Heart left ventricle (tissue), 16 donors: ENCODE data around the gene SOX8. TPM values are rescaled to one million over a fixed set of nuclear protein-coding genes. Genes with fewer than 3 reads are reported as not detected.
A peak's percentile ranks its signal among the peaks of the same experiment; 100 is the strongest.

Experiments
- ATAC-seq, 4 donors: fragments of 200-7000 bp; cut with Tn5 transposase; one replicate each; pipeline ENCODE4 v1.9.1; 2020 to 2022; ENCODE audit warnings: moderate library complexity in 4 of 4, mild to moderate bottlenecking in 3 of 4, moderate number of reproducible peaks in 1 of 4
- DNase-seq, 5 donors: peaks; one replicate each; pipeline ENCODE4 v3.0.0-alpha.2; 2020
- H3K27ac ChIP-seq, 12 donors: fragments of 200-600 bp; sonication (generic) in 4 of 12; one replicate each; pipeline versions ENCODE4 v1.5.0 to v1.8.0; 2016 to 2022; ENCODE audit warnings: mild to moderate bottlenecking in 2 of 12
- H3K27me3 ChIP-seq, 9 donors: fragments of 200-600 bp; sonication (generic) in 2 of 9; one replicate each; pipeline versions ENCODE4 v1.5.1 to v1.8.0; 2016 to 2022; ENCODE audit warnings: mild to moderate bottlenecking in 3 of 9
- H3K36me3 ChIP-seq, 9 donors: fragments of 200-600 bp; sonication (generic) in 2 of 9; one replicate each; pipeline versions ENCODE4 v1.5.0 to v1.8.0; 2018 to 2022; ENCODE audit warnings: mild to moderate bottlenecking in 2 of 9
- H3K4me1 ChIP-seq, 12 donors: fragments of 200-600 bp; sonication (generic) in 4 of 12; one replicate each; pipeline versions ENCODE4 v1.5.0 to v1.8.0; 2016 to 2022; ENCODE audit warnings: mild to moderate bottlenecking in 3 of 12
- H3K4me3 ChIP-seq, 12 donors: fragments of 200-600 bp; sonication (generic) in 4 of 12; one replicate each; pipeline versions ENCODE4 v1.5.0 to v1.8.0; 2017 to 2022; ENCODE audit warnings: mild to moderate bottlenecking in 9 of 12, moderate library complexity in 4 of 12
- H3K9me3 ChIP-seq, 12 donors: fragments of 200-600 bp; sonication (generic) in 4 of 12; one replicate each; pipeline versions ENCODE4 v1.5.0 to v1.8.0; 2016 to 2022; ENCODE audit warnings: mild to moderate bottlenecking in 1 of 12
- POLR2A ChIP-seq, 2 donors: fragments of 450-650 bp; IDR thresholded peaks; one replicate each; pipeline ENCODE4 v1.6.1; 2017; ENCODE audit warnings: antibody characterized with exemption in 2 of 2, mild to moderate bottlenecking in 2 of 2, moderate library complexity in 2 of 2
- WGBS, 4 donors: extraction: QIAGEN DNeasy Blood & Tissue Kit in 2 of 4; methylation state at CpG; one replicate each; pipeline versions ENCODE4 v1.1.5 to v1.1.7; 2013 to 2018; 5-methylcytosine and 5-hydroxymethylcytosine counted together
- intact Hi-C, 10 donors: fragments of 100-400 bp; cut with DNase I; formaldehyde crosslinking; loops; one replicate each; pipeline versions ENCODE4 v1.11.1 to v1.14.2; 2022
- polyA plus RNA-seq, 2 donors: library from polyadenylated mRNA; stranded (reverse); fragments of 200-250 nt; gene quantifications; one replicate each; pipeline ENCODE4 v1.2.3, GENCODE V29; 2013
- total RNA-seq, 9 donors: library from RNA; depleted of rRNA in 2 of 9; stranded (reverse); fragments of >200 nt in 2 of 9; fragmentation: NEBNext Ultra II Directional in 3 of 9; extraction: Animal tissue kit (Norgen Biotek cat#: 25700) in 3 of 9; gene quantifications; one replicate each; pipeline versions ENCODE4 v1.1.0 to v1.2.4, GENCODE V29; 2016 to 2023
- TF ChIP-seq, protein P1 (sequence below), 12 donors: fragments of 200-600 bp; sonication (generic) in 4 of 12; IDR thresholded peaks; one replicate each; pipeline versions ENCODE4 v1.5.0 to v1.8.0; 2018 to 2022; ENCODE audit warnings: antibody characterized with exemption in 12 of 12, mild to moderate bottlenecking in 5 of 12
- donor health status: ischemic (EF 13 %, LVEDD 7.1; RV severe dilation, severe dysfunction).
- donor health status: healthy with polysubstance abuse.
- donor health status: DM: no; HTN: yes; CAD: no.
- donor health status: DM: no; HTN: no; CAD: no.
- donor health status: ischemic (EF 25% LVEDD 6.9; RV normal size, moderate dysfunction).
- donor health status: ischemic (EF 25% LVEDD 5.7; RV mildly dilated, moderate dysfunction).
- donor health status: healthy.
- donor health status: DM: yes; HTN: yes; CAD: no.
- donor health status: ischemic (EF 35%, LVEDD 5.7; RV mildly dilated, moderate dysfunction).
- donor health status: nonischemic (EF 11% LVEDD 7.7; RV severe dilation, severe dysfunction).
- donor health status: DM: yes; HTN: yes; CAD: no.
- donor health status: PGD.
- donor health status: ischemic (EF 29% LVEDD 5.4; RV normal size, mild dysfunction).
- donor health status: nonischemic (EF 23%, LVEDD 6.1; RV moderate dilation, normal function).

SOX8 gene
- total and polyA plus RNA-seq, 11 donors: 0.44 to 1.3 (median 0.77) TPM

GRCh38 chr16:996681-997080, 15.1 kb downstream of the SOX8 start:
- 56 to 77% (median 61%) methylated on average over 6 of the region's 6 CpGs for WGBS, 4 donors
- peaks cover 0 to 38% (median 6%) of the 10 kb centered on the region in 9 donors for H3K27me3 ChIP-seq
- H3K4me3 ChIP-seq: no peak overlapping the region
- intact Hi-C loops: no loop called here
- no peak for ATAC-seq
- TF ChIP-seq, protein P1, sequence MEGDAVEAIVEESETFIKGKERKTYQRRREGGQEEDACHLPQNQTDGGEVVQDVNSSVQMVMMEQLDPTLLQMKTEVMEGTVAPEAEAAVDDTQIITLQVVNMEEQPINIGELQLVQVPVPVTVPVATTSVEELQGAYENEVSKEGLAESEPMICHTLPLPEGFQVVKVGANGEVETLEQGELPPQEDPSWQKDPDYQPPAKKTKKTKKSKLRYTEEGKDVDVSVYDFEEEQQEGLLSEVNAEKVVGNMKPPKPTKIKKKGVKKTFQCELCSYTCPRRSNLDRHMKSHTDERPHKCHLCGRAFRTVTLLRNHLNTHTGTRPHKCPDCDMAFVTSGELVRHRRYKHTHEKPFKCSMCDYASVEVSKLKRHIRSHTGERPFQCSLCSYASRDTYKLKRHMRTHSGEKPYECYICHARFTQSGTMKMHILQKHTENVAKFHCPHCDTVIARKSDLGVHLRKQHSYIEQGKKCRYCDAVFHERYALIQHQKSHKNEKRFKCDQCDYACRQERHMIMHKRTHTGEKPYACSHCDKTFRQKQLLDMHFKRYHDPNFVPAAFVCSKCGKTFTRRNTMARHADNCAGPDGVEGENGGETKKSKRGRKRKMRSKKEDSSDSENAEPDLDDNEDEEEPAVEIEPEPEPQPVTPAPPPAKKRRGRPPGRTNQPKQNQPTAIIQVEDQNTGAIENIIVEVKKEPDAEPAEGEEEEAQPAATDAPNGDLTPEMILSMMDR (IDR thresholded peaks at IDR 0.05): no peak
- TF ChIP-seq POLR2A (IDR thresholded peaks at IDR 0.05): no peak
- peaks cover 0 to 8% (median 0%) of the 10 kb centered on the region in 12 donors for H3K4me1 ChIP-seq
- DNase-seq: no peak
- H3K36me3 ChIP-seq: no peaks in the 10 kb centered on the region
- H3K27ac ChIP-seq: peak overlapping the region in 3 of 12 donors; percentile 38 to 49 (median 46)
- peaks cover 0 to 23% (median 17%) of the 10 kb centered on the region in 12 donors for H3K9me3 ChIP-seq

DNA sequence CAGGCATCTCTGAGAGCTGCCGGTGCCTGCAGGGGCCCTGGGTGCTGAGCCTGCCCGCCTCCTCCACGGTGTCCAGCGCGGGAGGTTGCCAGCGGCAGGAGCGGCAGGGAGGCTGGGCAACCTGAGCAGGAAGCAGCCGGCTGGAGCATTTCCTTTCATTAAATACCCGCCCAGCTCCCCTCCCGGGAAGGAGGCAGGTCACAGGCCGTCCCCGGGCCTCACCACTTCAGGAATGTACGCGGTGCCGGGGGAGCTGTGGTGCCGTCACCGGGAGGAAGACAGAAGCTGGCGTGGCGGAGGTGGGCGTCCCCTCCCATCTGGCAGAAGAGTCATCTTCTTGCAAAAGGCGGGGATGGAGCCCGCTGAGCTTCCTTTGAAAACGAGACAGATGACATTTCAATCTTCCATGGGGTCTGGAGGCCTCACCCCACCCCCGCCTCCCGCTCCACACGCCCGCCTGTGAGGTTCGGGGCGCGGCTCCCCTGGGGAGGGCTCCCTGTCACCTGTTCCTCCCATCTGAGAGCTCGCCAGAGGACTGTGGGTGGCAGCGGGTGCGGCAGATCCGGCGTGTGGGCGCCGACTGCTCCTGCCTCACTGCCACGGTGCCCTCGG, 16.0 kb downstream of the SOX8 start:
- 28 to 59% (median 41%) methylated on average over 20 to 39 of the region's 39 CpGs for WGBS, 4 donors
- Histone ChIP-seq H3K4me3 (peak overlapping the region in 9 of 12 donors; percentile 4 to 43 (median 27)), H3K4me1 (peaks cover 0 to 8% (median 0%) of the 10 kb centered on the region in 12 donors), H3K27me3 (peaks cover 0 to 43% (median 6%) of the 10 kb centered on the region in 9 donors), H3K9me3 (peaks cover 0 to 23% (median 17%) of the 10 kb centered on the region in 12 donors), H3K27ac (peak overlapping the region in 10 of 12 donors; percentile 15 to 53 (median 41)), H3K36me3 (no peaks in the 10 kb centered on the region)
- intact Hi-C loops: no loop called here
- TF ChIP-seq, protein P1 (IDR thresholded peaks at IDR 0.05): no peak
- TF ChIP-seq POLR2A (IDR thresholded peaks at IDR 0.05): no peak
- peak in 3 of 5 donors; percentile 54 to 63 (median 57) for DNase-seq
- ATAC-seq: peak in 3 of 4 donors; percentile 71 to 91 (median 75)

DNA sequence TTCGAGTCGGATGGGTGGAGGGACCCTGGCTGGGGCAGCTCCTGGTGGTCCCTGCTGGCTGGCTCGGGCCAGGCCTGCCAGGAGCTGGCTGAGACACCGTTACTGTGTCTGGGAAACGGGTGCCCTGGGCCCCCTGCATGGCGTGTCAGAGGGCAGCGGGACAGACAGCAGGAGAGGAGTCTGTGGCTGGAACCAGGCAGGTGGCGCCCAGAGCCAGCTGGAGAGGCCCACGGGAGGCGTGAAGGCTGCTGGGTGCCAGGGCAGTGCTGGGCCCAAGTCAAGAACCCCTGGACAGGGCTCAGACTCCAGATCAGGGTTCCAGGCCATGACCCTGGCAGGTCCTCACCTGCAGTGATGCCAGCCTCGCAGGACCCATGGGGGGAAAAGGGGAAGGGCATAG, 16.6 kb downstream of the SOX8 start:
- DNase-seq: no peak
- Histone ChIP-seq H3K4me3 (peak overlapping the region in 5 of 12 donors; percentile 10 to 43 (median 27)), H3K27ac (peak overlapping the region in 6 of 12 donors; percentile 15 to 53 (median 45)), H3K36me3 (no peaks in the 10 kb centered on the region), H3K4me1 (peaks cover 0 to 8% (median 2%) of the 10 kb centered on the region in 12 donors), H3K27me3 (peaks cover 0 to 43% (median 8%) of the 10 kb centered on the region in 9 donors), H3K9me3 (peaks cover 0 to 23% (median 17%) of the 10 kb centered on the region in 12 donors)
- WGBS, 4 donors: 75 to 78% (median 77%) methylated on average over 11 of the region's 11 CpGs
- no peak for TF ChIP-seq POLR2A (IDR thresholded peaks at IDR 0.05)
- TF ChIP-seq, protein P1 (IDR thresholded peaks at IDR 0.05): no peak
- ATAC-seq: no peak
- intact Hi-C loops: no loop called here

DNA sequence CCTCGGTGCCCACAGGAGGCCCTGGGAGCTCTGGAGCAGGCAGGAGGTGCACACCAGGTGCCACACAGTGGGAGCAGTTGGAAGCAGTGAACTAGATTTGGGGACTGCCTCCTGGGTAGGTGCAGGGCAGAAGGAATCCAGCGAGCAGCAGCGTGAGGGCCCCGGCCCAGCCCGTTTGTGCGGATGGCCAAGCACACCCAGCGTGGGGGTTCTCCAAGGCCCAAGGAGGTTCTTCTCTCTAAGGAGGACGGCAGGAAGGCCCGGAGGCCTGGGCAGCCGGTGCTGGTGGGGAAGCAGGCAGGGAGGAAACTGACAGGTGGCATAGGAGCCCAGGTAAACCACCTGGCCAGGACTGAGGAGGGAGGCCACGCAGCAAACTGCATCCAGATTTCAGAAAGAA, 17.0 kb downstream of the SOX8 start:
- no peak for ATAC-seq
- TF ChIP-seq, protein P1 (IDR thresholded peaks at IDR 0.05): no peak
- TF ChIP-seq POLR2A (IDR thresholded peaks at IDR 0.05): no peak
- H3K27ac ChIP-seq: no peak overlapping the region
- DNase-seq: no peak
- intact Hi-C loops: no loop called here
- no peak overlapping the region for H3K4me3 ChIP-seq
- no peaks in the 10 kb centered on the region for H3K36me3 ChIP-seq
- H3K9me3 ChIP-seq: peaks cover 0 to 23% (median 17%) of the 10 kb centered on the region in 12 donors
- peaks cover 0 to 43% (median 8%) of the 10 kb centered on the region in 9 donors for H3K27me3 ChIP-seq
- H3K4me1 ChIP-seq: peaks cover 0 to 8% (median 3%) of the 10 kb centered on the region in 12 donors
- WGBS, 4 donors: 84 to 90% (median 88%) methylated on average over 11 of the region's 11 CpGs
